Measurements from ENCODE around the gene EXOC2. TPM values are rescaled to one million over a fixed set of nuclear protein-coding genes. Genes with fewer than 3 reads are reported as not detected.

Gene EXOC2
- total and polyA plus RNA-seq, 10 of the 15 experiments (the other 5 are each of a cell fraction or from before 2014, with no cell fraction given): 8.7 to 32.8 (median 20.7) TPM

- peak; percentile 91 for TF ChIP-seq NR2F1 (conservative IDR thresholded peaks at IDR 0.05)
- TF ChIP-seq ZNF592 (IDR thresholded peaks at IDR 0.05): no peak
- TF ChIP-seq EP300 (IDR thresholded peaks at IDR 0.05; ENCODE audit: borderline replicate concordance in 1 of 2, control insufficient read depth in 1 of 2, low read depth in 2 of 2, low read length in 2 of 2): no peak
- TF ChIP-seq RFX5 (IDR thresholded peaks at IDR 0.05; ENCODE audit: low read depth, low read length): 0 out of 2 replicates have a peak, but pooled peaks have one; percentile 23
- peak; percentile 98 for TF ChIP-seq POLR2AphosphoS2 (IDR thresholded peaks at IDR 0.05; ENCODE audit: low read depth, low read length)
- no peak for TF ChIP-seq KAT2A (conservative IDR thresholded peaks at IDR 0.05; ENCODE audit: control insufficient read depth, low read depth, low read length)
- TF ChIP-seq PAX5 (IDR thresholded peaks at IDR 0.05; ENCODE audit: borderline replicate concordance, low read depth, low read length): peak; percentile 46; the same call in 1 of the 2 replicates
- no peak for TF ChIP-seq ZNF622 (IDR thresholded peaks at IDR 0.05)
- peak in 1 of 2 experiments; percentile 12; a peak in 2 of 4 replicates for TF ChIP-seq IKZF2 (IDR thresholded peaks at IDR 0.05)
- no peak for TF ChIP-seq NRF1 (conservative IDR thresholded peaks at IDR 0.05; ENCODE audit: low read depth, low read length)
- no peak for TF ChIP-seq PRDM15 (CRISPR knock-in tag; IDR thresholded peaks at IDR 0.05)
- TF ChIP-seq CHD1 (IDR thresholded peaks at IDR 0.05; ENCODE audit: low read depth, low read length): no peak
- peak; percentile 65 for TF ChIP-seq RUNX3 (IDR thresholded peaks at IDR 0.05; ENCODE audit: low read length)
- TF ChIP-seq E2F4 (IDR thresholded peaks at IDR 0.05; ENCODE audit: low read depth, low read length): no peak
- no peak for TF ChIP-seq SUZ12 (IDR thresholded peaks at IDR 0.05; ENCODE audit: unreplicated experiment)
- peak; percentile 81; the same call in 1 of the 2 replicates for TF ChIP-seq ZNF207 (IDR thresholded peaks at IDR 0.05; ENCODE audit: borderline replicate concordance)
- TF ChIP-seq TAF1 (IDR thresholded peaks at IDR 0.05; ENCODE audit: borderline replicate concordance, low read depth, low read length): peak; percentile 64; the same call in 1 of the 2 replicates
- TF ChIP-seq BHLHE40 (IDR thresholded peaks at IDR 0.05; ENCODE audit: borderline replicate concordance in 1 of 2, low read depth in 2 of 2, low read length in 1 of 2): peak; percentile 75 to 87
- no peak for TF ChIP-seq MYB (IDR thresholded peaks at IDR 0.05; ENCODE audit: borderline replicate concordance, low read depth, low read length)
- peak; percentile 63; the same call in 1 of the 2 replicates for TF ChIP-seq FOXK2 (IDR thresholded peaks at IDR 0.05)
- no peak for TF ChIP-seq MTA2 (IDR thresholded peaks at IDR 0.05; ENCODE audit: low read depth)
These were observed at the start of gene EXOC2 (continued) for GRCh38 chr6:692858-693722.
